HG03097 (cell line): Measurements from ENCODE around the gene GRIN3B.
"Not testable (repeated sequence)": the region's sequence is repeated elsewhere in the genome, so short reads cannot be mapped to it uniquely, and the experiment has no call there.

ENCODE experiments used
- ATAC-seq: cut with Tn5 transposase; IDR thresholded peaks from one replicate; pipeline ENCODE4 v1.9.1; 2021; ENCODE audit not compliant: unreplicated experiment, low FRiP score

The GRIN3B gene

GRCh38 chr19:1000095-1000494 is at the start of gene GRIN3B:
Gene GRIN3B, plus strand, starts transcription at chr19:1000419. Its CDS starts 19 bp downstream, at chr19:1000438.
- no peak for ATAC-seq

- ATAC-seq, result no peak
These were observed 48.1 kb upstream of the GRIN3B start for GRCh38 chr19:952049-952679.

- no peak for ATAC-seq
These were observed 47.4 kb upstream of the GRIN3B start for GRCh38 chr19:952680-953444.

- no peak for ATAC-seq
These were observed 46.6 kb upstream of the GRIN3B start for GRCh38 chr19:953445-954271.

- ATAC-seq, result no peak
These were observed 45.9 kb upstream of the GRIN3B start for GRCh38 chr19:954272-954671.

- no peak for ATAC-seq
These were observed 45.3 kb upstream of the GRIN3B start for GRCh38 chr19:954672-955494.

- ATAC-seq, result no peak
These were observed 44.1 kb upstream of the GRIN3B start for GRCh38 chr19:955803-956765.

- ATAC-seq, result no peak
These were observed 43.3 kb upstream of the GRIN3B start for GRCh38 chr19:956766-957440.

GRCh38 chr19:957578-957977 is 42.6 kb upstream of the GRIN3B start:
- not testable (repeated sequence) for ATAC-seq

GRCh38 chr19:958967-959855 is 41.0 kb upstream of the GRIN3B start:
- no peak for ATAC-seq

- ATAC-seq, result no peak
These were observed 40.2 kb upstream of the GRIN3B start for GRCh38 chr19:960020-960419.

- no peak for ATAC-seq
These were observed 39.6 kb upstream of the GRIN3B start for GRCh38 chr19:960601-960938.

- no peak for ATAC-seq
These were observed 38.2 kb upstream of the GRIN3B start for GRCh38 chr19:961866-962620.

- no peak for ATAC-seq
These were observed 37.4 kb upstream of the GRIN3B start for GRCh38 chr19:962683-963400.

- no peak for ATAC-seq
These were observed 36.7 kb upstream of the GRIN3B start for GRCh38 chr19:963486-963951.

- ATAC-seq, result no peak
These were observed 36.1 kb upstream of the GRIN3B start for GRCh38 chr19:964116-964520.
